Endometrium (tissue), 2 donors: ENCODE measurements around the gene GPC5.
"Not testable (repeated sequence)": the region's sequence is repeated elsewhere in the genome, so short reads cannot be mapped to it uniquely, and the experiment has no call there.

ENCODE experiments used
- FAIRE-seq: peaks from 2 replicates; lab custom pipeline; 2012; peaks lifted over from hg19 to GRCh38; lab: Jason Lieb, UNC
- donor health status: control.
- donor health status: control.

Gene GPC5

GRCh38 chr13:92179223-92179622 is 780.8 kb downstream of the GPC5 start:
- FAIRE-seq = no peak

GRCh38 chr13:92187378-92187989 is 789.1 kb downstream of the GPC5 start:
- FAIRE-seq = peak; percentile 91

GRCh38 chr13:92188574-92188973 is 790.2 kb downstream of the GPC5 start:
- FAIRE-seq = no peak

DNA sequence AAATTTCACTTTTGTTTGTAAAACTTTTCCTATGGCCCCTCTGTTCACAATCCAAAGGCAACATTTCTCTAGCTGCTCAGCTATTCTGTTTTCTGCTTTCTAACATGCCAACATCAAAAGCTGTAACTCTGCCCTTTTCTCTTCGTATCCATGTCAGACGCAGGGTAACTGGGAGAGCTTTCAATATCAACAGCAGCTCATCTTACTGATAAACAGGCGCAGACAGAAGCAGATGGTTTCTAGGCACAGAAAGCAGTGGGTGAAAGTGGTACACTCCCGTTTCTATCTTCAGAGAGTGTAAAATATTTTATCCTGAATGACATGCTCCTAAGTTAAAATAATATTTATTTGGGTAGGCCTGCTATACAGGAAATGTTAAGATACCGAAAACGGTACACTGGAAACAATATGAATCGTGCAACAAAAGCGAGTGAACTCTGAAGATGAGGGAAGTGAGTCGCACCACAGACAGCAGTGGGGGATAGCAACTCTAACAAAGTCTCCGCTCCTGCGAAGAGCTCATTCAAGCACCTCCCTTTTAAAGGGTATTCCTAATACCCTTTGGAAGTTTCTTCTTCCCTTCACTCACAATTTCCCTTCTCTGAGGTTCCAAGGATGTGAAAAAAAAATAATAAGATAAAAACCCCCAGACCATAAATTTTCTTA is 798.3 kb downstream of the GPC5 start:
- no peak for FAIRE-seq

DNA sequence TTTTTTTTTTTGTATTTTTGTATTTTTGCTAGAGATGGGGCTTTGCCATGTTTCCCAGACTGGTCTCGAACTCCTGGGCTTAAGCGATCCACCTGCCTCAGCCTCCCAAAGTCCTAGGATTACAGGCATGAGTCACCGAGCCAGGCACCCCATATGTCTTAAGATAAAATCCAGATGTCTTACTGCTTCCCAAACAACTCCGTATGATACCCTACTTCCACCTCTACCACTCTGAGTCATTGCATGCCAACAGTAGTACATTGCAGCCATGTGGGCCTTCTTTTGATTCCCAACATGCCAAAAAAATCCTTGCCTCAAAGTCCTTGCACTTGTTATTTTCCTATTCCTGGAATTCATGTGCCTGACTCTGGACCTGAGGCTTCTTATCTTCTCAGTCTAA is 799.2 kb downstream of the GPC5 start:
- no peak for FAIRE-seq

DNA sequence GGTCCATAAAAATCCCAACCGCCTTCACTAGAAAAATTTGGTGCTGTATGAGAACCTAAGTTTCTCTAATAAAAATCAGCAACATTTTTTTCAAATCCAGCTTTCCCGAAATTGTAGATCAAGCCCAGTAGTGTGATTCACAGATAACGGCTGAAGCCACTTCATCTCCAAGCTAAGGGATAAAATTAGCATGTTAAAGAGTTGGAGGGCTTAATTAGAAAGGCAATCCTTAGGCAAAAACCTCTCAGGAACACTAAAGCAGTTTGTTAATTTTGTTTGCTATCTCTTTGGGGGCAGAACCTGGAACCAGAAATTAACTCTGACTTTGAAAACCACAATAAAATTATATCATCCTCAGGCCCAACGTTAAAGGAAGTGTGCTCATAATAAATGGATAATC is 820.2 kb downstream of the GPC5 start:
- FAIRE-seq = no peak

GRCh38 chr13:92221916-92222315 is 823.5 kb downstream of the GPC5 start:
- no peak for FAIRE-seq

DNA sequence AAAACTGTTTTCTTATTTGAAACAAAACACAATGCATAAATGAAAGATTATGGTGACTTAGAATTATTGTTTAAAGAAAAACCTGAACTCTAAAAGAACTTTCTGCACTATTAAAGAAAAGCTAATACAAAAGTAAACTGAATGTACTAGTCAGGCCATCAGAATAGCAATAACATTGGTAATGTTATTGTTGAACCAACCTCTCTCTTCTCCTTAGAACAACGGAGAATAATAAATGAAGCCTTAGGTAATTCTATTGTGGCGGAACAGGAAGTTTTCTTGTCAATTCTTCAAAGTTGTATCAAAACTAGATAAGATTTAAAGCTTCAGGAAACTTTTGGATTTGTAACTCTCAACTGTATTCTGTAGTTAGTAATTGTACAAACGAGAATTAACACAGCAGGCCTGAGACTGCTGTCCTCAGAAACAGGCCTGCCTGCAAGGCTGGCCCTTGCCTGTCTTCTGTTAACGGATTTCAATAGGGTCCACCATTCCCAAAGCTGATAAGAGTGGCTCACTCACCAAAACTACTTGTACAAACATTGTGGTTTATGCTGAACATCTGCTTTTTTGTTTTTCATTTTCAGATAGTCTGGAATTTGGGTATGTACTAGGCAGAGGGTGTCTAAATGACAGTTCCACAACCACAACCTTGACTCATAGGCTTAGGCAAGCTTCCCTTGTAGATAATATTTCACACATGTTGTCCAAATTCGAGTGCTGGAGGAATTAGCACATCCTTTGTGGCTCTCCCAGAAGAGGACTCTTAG is 825.8 kb downstream of the GPC5 start:
- FAIRE-seq = peak; percentile 99

DNA sequence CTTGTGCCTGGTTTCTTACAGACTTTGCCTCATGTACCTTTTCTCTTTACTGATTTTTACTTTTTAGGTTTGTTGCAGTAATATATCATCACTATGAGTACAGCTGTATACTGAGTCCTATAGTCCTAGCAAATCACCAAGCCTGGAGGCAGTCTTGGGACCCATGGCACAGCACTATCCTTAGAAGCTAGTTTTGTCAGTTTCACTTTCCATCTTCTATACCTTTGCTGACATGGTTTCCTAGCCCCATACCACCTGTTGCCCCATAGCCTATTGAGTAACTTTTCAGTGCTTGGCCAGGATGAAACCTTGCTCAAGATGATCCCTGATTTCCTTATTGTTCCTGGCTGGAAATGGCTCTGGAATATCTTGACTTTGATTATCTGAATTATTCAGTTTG is 826.4 kb downstream of the GPC5 start:
- no peak for FAIRE-seq

- no peak for FAIRE-seq
Measured at GRCh38 chr13:92225861-92226260, 827.4 kb downstream of the GPC5 start.

GRCh38 chr13:92232871-92233270 is 834.5 kb downstream of the GPC5 start:
- no peak for FAIRE-seq

DNA sequence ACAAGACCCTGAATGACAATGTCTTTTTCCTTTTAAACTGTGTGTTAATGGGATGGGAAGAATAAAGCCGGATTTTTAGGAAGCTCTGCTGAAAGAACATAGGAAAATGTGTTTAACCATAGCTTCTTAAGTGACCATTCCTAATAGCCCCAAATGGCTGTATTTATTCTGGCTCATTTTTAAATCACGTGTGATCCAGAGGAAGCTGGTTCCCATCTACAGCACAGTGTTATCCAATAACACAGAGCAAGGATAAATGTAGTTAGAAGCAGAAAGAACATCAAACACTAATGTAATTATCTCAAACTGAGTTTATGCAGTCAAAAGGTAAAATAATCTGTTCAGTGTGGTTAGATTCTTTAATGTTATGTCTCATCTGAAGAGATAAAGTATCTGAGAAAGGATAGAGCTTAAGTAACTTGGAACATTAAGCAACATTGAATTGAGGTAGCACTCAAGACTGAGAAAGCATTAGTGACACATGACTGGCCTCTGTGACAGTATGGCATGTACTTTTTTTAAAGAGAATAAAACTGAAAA is 853.3 kb downstream of the GPC5 start:
- no peak for FAIRE-seq

GRCh38 chr13:92255526-92255925 is 857.1 kb downstream of the GPC5 start:
- peak; percentile 97 for FAIRE-seq

GRCh38 chr13:92256211-92256610 is 857.8 kb downstream of the GPC5 start:
- FAIRE-seq = no peak

DNA sequence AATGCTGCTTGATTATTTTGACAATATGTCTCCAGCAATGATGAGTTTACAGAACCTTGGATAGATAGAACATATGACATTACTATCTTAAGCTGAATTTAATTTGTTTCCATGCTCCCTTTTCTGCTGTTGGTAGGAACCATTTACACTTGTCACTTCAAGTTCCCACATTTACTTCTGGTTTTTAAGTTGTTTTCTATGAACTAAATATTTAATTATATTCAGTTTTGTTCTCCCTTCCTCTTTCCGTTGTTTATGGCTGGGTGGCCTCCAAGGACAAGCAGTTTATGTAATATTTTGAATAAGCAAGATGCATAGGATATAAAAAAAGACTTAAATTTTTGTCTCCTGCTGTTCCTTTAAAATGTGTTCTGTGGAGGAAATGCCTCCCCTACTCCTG is 860.6 kb downstream of the GPC5 start:
- no peak for FAIRE-seq

DNA sequence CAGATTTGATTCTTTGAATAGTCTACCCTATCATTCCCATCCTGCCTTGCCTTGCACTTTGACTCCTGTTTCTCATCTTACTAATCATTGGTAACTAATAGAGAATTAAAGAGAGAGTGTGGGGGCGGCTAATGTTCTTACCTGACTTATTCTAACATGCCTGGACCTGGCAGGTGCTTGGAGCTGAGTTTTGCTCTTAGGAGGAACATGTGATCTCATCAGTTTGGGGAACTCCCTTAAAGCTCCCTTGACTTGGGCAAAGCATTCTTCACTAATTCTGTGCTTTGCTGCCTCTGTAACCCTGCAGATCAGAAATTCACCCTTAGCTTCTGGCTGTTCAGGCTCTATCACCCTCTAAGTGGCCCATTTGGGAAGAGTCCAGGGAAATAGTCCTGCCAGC is 861.1 kb downstream of the GPC5 start:
- FAIRE-seq = no peak

- no peak for FAIRE-seq
Measured at GRCh38 chr13:92260363-92260762, 861.9 kb downstream of the GPC5 start.

DNA sequence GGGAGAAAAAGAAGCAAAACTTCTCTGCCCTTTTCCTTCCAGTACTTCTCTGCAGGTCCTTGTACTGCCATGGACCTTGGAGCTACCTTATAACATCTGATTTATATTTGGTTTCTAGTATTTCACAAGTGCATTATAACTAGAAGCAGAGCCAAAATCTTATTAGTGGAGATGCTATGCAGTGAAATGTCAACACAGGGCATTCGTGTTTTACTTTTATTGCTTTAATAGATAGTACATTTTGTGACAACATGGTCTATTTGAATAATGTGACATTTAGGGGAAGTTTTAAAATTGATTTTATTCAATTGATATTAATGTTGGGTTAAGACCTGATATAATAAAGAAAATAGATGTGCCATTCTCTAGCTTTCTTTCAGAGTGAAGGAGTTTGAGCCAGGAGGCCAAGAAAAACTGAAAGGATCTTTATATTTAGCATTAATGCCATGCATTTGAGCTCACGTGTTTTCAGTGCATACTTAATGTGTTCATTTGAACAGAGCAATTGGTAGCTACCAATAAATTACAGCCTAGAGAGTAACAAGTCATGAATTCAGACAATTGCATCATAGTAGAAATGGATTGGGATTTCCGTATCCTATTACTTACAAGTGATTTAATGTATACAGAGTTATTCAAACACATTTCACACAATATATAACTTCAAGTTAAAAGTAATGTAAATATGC is 863.8 kb downstream of the GPC5 start:
- no peak for FAIRE-seq

GRCh38 chr13:92265408-92265807 is 867.0 kb downstream of the GPC5 start:
- no peak for FAIRE-seq

- no peak for FAIRE-seq
Measured at GRCh38 chr13:92270990-92271389, 872.6 kb downstream of the GPC5 start.

GRCh38 chr13:92272177-92272576 is 873.8 kb downstream of the GPC5 start:
- FAIRE-seq = no peak

DNA sequence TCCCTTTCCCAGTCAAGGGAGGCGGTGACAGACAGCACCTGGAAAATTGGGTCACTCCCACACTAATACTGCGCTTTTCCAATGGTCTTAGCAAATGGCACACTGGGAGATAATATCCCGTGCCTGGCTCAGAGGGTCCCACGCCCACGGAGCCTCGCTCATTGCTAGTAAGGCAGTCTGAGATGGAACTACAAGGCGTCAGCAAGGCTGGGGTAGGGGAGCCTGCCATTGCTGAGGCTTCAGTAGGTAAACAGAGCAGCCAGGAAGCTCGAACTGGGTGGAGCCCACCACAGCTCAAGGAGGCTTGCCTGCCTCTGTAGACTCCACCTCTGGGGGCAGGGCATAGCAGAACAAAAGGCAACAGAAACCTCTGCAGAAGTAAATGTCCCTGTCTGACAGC is 882.6 kb downstream of the GPC5 start:
- FAIRE-seq = not testable (repeated sequence)
